Activated naive CD8-positive, alpha-beta T cell treated with anti-CD3 and anti-CD28 coated beads, Interleukin-2, amount 50 U/mL, for 16 hours (primary cell): ENCODE measurements around the gene ZNF585A.
"Not testable (repeated sequence)": the region's sequence is repeated elsewhere in the genome, so short reads cannot be mapped to it uniquely, and the experiment has no call there.

Experiments used
- DNase-seq: peaks from one replicate; pipeline ENCODE4 v3.0.0-alpha.2; 2020; ENCODE audit warnings: low read depth, low spot score

ZNF585A gene

DNA sequence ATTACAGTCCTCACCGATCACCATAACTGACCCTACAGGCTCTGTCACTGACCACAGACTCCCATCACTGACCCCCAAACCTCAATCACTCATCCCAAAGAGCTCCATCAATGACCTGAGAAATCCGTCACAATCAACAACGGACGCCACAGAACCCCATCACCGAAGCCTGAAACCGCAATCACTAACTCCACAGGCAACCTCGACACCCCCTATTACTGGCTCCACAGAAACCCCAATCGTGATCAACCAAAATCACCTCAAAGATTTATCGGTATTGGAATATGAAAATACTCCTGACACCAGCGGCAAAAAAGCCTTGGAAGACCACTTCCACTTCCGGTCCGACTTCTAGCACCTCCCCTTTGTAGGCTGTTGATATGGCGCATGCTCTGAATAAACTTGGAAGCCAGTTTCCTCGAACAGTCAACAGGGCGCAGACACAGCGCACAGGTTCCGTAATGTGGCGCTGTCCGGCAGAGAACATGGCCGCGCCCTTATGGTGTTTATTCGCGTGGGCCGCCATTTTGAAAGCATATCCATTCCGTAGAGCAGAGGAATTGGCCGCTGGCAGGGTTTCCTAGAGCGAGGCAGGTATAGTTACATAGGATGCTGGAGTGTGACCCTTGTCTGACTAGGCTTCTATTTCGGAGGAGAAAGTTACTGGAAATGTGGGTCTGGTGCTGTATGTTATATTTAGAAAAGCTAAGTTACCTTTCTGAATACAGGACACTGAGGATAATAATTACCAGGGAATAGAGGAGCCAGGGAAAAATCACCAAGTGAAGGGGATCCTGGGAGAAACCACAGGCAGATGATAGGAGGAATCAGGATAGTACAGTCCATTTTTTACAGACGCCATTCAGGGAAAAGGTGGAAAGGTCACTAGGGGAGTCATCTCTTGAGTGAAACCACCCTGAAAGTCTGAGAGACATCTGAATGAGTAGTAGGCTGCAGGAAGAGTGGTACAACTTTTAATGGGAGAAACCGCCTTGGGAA, at the start of gene ZNF585A:
Gene ZNF585A, minus strand, starts transcription at position 328 of the 999 bp plus-strand sequence. CDS start 2,785 bp downstream, outside the sequence.
- DNase-seq = peak; percentile 73

DNA sequence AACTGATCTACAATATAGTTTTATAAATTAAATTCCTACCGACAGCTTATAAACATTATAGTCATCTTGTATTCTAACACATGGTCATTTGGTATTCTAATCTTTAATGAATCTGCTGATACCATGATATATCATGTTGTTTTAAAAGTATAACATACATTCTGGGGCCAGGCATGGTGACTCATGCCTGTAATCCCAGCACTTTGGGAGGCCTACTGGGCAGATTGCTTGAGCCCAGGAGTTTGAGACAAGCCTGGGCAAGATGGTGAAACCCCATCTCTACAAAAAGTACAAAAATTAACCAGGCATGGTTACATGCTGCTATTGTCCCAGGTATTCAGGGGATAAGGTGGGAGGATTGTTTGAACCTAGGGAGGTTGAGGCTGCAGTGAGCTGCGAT, 48.6 kb upstream of the ZNF585A start:
- DNase-seq = no peak

DNA sequence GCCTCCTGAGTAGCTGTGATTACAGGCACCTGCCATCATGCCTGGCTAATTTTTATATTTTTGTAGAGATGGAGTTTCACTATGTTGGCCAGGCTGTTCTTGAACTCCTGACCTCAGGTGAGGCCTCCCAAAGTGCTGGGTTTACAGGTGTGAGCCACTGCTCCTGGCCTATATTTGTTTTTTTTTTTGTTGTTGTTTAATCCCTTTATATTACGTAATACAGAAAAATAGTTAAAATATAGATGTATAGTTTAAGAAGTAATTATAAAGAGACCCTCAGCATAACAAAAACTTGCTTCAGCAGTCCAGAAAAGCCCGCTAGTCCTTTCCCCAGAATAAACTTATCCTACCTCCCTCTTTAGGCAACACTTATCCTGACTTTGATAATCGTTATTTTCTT, 47.9 kb upstream of the ZNF585A start:
- no peak for DNase-seq

- DNase-seq = no peak
Observed at GRCh38 chr19:37218592-37218935, 46.1 kb upstream of the ZNF585A start.

GRCh38 chr19:37217775-37218591, 45.5 kb upstream of the ZNF585A start, which contains the start of gene ZNF383:
Gene ZNF383 (plus strand): TSS chr19:37218214. CDS start chr19:37230454, 12,240 bp downstream.
- peak; percentile 75 for DNase-seq

DNA sequence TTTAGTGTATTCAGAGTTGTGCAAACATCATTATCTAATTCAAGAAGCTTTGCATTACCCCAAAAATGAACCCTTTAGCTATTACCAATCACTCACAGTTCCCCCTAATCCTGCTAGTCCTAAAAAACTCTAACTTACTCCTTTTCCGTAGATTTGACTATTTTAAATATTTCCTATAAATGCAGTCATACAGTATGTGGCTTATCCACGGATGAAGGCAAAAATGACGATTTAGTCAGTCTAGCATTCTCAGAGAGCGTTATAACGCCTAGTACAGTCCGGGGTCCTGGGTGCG, 44.9 kb upstream of the ZNF585A start:
- DNase-seq = no peak

GRCh38 chr19:37197768-37198167, 25.3 kb upstream of the ZNF585A start:
- no peak for DNase-seq

DNA sequence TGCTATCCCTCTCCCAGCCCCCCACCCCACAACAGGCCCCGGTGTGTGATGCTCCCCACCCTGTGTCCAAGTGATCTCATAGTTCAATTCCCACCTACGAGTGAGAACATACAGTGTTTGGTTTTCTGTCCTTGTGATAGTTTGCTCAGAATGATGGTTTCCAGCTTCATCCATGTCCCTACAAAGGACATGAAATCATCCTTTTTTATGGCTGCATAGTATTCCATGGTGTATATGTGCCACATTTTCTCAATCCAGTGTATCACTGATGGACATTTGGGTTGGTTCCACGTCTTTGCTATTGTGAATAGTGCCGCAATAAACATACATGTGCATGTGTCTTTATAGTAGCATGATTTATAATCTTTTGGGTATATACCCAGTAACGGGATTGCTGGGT, 24.6 kb upstream of the ZNF585A start:
- DNase-seq = not testable (repeated sequence)

- DNase-seq = not testable (repeated sequence)
Observed at GRCh38 chr19:37195248-37195647, 22.8 kb upstream of the ZNF585A start.

- not testable (repeated sequence) for DNase-seq
Observed at GRCh38 chr19:37186071-37186470, 13.6 kb upstream of the ZNF585A start.

GRCh38 chr19:37165635-37166034, 6.9 kb downstream of the ZNF585A start:
- DNase-seq = no peak

GRCh38 chr19:37160153-37160552, 12.3 kb downstream of the ZNF585A start:
- no peak for DNase-seq

DNA sequence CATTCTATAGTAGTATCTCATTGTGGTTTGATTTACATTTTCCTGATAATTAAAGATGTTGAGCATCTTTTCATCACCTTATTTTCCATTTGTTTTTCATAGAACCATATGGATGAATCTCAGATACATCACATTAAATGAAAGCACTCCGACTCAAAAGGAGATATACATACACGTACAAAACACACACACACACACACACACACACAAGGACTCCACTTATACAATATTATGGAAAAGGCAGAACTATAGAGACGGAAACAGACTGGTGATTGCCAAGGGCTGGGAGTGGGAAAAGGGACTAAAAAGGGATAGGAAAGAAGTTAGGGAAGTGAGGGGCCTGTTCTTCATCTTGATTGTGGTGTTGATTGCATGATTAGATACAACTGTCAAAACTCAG, 24.3 kb downstream of the ZNF585A start:
- DNase-seq = no peak

DNA sequence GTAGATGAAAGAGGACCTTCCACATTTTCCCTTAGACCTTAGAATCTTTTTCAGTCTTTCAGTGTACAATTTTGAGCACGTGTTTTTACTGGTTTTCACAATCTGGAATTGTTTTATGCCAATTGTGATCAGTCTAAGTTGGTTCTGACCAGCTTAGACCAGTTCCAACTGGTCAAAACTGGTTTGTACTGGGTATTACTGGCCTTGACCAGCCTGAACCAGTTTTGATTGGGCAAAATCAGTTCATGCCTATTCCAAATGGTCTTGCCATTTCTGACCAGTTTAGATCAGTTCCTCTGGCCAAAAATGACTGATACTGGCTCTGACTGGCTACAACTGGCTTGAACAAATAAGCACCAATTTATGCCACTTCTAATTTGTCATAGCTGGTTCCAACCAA, 36.4 kb downstream of the ZNF585A start:
- no peak for DNase-seq

- DNase-seq = no peak
Observed at GRCh38 chr19:37128821-37129177, 43.7 kb downstream of the ZNF585A start.

- no peak for DNase-seq
Observed at GRCh38 chr19:37127999-37128820, 44.3 kb downstream of the ZNF585A start.

DNA sequence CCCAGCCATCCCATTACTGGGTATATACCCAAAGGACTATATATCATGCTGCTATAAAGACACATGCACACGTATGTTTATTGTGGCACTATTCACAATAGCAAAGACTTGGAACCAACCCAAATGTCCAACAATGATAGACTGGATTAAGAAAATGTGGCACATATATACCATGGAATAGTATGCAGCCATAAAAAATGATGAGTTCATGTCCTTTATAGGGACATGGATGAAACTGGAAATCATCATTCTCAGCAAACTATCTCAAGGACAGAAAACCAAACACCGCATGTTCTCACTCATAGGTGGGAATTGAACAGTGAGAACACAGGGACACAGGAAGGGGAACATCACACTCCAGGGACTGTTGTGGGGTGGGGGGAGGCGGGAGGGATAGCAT, 50.4 kb downstream of the ZNF585A start:
- not testable (repeated sequence) for DNase-seq

DNA sequence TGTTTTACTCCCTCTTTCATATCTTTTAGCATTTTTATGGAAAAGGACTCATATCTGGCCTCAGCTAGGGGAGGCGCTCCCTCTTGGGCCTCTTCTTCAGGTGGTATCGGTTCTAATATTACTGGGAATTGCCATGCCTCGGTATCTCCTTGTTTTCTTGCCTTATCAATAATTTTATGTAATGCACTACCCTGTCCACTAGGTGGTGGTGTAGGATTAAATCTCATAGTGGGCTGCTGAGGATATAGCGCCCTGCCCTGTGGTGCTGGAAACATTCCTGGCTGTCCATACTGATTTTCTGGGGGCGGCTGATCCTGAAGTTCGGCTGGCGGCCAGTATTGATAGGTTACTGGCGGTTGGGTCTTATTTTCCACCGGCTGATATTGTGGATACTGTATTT, 58.5 kb downstream of the ZNF585A start:
- DNase-seq = no peak

DNA sequence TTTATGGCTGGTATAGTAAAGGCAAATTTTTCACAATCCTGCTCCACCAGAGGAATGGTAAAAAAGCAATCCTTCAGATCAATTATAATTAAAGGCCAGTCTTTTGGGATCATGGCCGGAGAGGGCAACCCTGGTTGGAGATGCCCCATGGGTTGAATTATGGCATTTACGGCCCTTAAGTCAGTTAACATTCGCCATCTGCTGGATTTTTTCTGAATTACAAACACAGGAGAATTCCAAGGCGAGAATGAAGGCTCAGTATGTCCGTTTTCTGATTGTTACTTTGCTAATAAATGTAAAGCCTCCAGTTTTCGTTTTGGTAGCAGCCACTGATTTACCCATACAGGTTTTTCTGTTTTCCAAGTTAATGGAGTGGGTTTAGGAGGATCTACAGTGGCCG, 60.7 kb downstream of the ZNF585A start:
- DNase-seq = not testable (repeated sequence)

GRCh38 chr19:37104135-37104534, 68.4 kb downstream of the ZNF585A start:
- not testable (repeated sequence) for DNase-seq

- DNase-seq = no peak
Observed at GRCh38 chr19:37098570-37098969, 73.9 kb downstream of the ZNF585A start.

- DNase-seq = no peak
Observed at GRCh38 chr19:37095859-37096258, 76.6 kb downstream of the ZNF585A start.
